GM12891 (cell line): ENCODE data around the gene DAGLB.
"Not testable (repeated sequence)": the region's sequence is repeated elsewhere in the genome, so short reads cannot be mapped to it uniquely, and the experiment has no call there.

ENCODE experiments used
- DNase-seq: peaks from one replicate; pipeline ENCODE4 v3.0.0; 2011; ENCODE audit warnings: low spot score; ENCODE audit not compliant: insufficient read length
- FAIRE-seq: peaks from 2 replicates; lab custom pipeline; 2011; peaks lifted over from hg19 to GRCh38; lab: Jason Lieb, UNC
- PAX5 ChIP-seq: IDR thresholded peaks from 2 replicates; pipeline ENCODE4 v1.6.1; 2011; ENCODE audit warnings: low read length, moderate library complexity, mild to moderate bottlenecking; ENCODE audit not compliant: insufficient read depth, severe bottlenecking
- POLR2A ChIP-seq: IDR thresholded peaks from 2 replicates; pipeline ENCODE4 v1.6.1; 2011; ENCODE audit warnings: low read depth, low read length, control low read depth
- POLR2AphosphoS5 ChIP-seq: IDR thresholded peaks from 2 replicates; pipeline ENCODE4 v1.6.1; 2011; ENCODE audit warnings: low read depth, low read length, control low read depth
- POU2F2 ChIP-seq: IDR thresholded peaks from 2 replicates; pipeline ENCODE4 v1.6.1; 2011; ENCODE audit warnings: low read depth, mild to moderate bottlenecking, control low read depth, low read length, moderate library complexity
- SPI1 ChIP-seq: IDR thresholded peaks from 2 replicates; pipeline ENCODE4 v1.6.1; 2011; ENCODE audit warnings: low read depth, low read length, control low read depth
- TAF1 ChIP-seq: IDR thresholded peaks from 2 replicates; pipeline ENCODE4 v1.6.1; 2011; ENCODE audit warnings: low read depth, low read length, control low read depth

The DAGLB gene

DNA sequence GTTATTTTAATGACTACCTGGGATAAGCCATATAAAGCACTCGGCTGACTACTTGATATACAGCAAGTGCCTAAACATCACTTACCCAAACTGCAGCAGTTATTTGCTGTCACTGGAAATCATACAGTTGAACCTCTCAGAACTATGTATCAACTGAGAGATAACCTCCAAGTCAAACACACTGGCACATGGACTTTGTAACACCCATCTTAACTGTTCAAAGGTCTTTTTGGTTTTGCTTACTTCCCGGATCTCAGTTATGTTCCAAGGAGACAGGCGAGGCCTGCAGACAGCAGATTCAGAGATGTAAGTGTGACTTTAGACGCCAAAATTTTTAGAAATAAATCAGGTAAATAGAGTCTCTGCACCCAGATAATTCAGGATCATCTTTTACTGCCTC lies 34.6 kb upstream of the DAGLB start:
- FAIRE-seq, result no peak

DNA sequence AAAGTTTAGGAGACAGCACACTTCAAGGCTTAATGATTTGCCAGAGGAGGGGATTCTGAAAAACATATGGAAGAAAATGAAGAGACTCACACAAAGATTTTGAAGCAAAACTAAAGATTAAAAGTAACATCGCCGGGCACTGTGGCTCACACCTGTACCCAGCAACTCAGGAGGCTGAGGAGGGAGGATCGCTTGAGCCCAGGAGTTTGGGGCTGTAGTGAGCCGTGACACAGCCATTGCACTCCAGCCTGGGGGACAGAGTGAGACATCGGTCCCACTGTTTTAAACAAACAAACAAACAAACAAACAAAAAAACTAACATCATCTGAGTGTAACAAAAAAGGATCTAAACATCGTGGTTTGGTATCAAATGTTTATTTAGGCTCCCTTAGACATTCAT lies 33.7 kb upstream of the DAGLB start:
- DNase-seq, result no peak
- FAIRE-seq, result no peak
- no peak for TF ChIP-seq POU2F2
- no peak for TF ChIP-seq SPI1
- no peak for TF ChIP-seq POLR2AphosphoS5
- TF ChIP-seq TAF1, result no peak
- TF ChIP-seq POLR2A, result no peak
- TF ChIP-seq PAX5, result no peak

More for the DNA sequence above, 34.6 kb upstream of the DAGLB start:
- no peak for TF ChIP-seq TAF1
- no peak for TF ChIP-seq POLR2AphosphoS5
- TF ChIP-seq SPI1, result no peak
- no peak for TF ChIP-seq POLR2A
- no peak for TF ChIP-seq PAX5
- no peak for TF ChIP-seq POU2F2
- no peak for DNase-seq

DNA sequence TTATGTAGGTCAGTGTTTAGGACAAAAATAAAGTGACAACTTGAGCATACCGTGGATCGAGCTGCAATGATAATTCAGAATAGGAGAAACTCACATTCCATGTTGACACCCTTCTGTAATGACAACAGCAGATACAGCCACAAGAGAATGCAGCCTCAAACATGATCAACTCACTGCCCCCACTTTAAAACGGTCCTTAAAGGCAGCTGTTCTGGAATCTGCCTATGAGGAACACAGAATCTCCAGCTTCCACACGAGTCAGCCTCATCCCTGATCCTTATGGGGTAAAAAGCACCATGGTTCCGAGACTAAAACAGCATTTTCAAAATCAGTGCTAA lies 32.5 kb upstream of the DAGLB start:
- FAIRE-seq, result peak; percentile 16
- no peak for TF ChIP-seq POU2F2
- 0 out of 2 replicates have a peak, but pooled peaks have one; percentile 26 for TF ChIP-seq POLR2AphosphoS5
- DNase-seq, result no peak

DNA sequence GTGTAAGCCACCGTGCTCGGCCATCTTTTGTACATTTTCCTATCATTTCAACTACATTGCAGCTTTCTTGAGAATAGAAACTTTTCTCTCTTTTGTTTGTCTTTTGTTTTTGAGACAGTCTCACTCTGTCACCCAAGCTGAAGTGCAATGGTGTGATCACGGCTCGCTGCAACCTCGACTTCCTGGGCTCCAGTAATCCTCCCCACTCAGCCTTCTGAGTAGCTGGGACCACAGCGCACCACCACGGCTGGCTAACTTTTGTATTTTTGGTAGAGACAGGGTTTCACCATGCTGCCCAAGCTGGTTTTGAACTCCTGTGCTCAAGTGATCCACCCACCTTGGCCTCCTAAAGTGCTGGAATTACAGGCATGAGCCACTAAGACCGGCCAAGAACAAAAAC lies 31.3 kb upstream of the DAGLB start:
- peak; percentile 54 for FAIRE-seq
- TF ChIP-seq TAF1, result no peak
- TF ChIP-seq POU2F2, result no peak
- no peak for TF ChIP-seq POLR2A
- no peak for TF ChIP-seq SPI1
- no peak for DNase-seq

DNA sequence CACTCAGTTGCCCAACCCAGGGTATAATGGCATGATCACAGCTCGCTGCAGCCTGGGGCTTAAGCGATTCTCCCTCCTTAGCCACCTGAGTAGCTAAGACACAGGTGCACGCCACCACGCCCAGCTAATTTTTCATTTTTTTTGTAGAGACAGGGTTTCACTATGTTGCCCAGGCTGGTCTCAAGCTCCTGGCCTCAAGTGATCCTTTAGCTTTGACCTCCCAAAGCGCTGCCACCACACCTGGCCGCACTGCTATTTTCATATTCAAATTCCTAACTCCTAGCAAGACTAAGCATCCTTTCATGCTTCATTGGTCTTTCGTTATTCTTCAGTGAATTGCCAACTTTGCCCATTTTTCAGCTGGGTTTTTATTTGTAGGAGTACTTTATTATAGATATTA lies 30.4 kb upstream of the DAGLB start:
- TF ChIP-seq SPI1, result no peak
- TF ChIP-seq TAF1, result no peak
- no peak for TF ChIP-seq PAX5
- no peak for TF ChIP-seq POLR2A
- no peak for TF ChIP-seq POU2F2
- TF ChIP-seq POLR2AphosphoS5, result no peak
- FAIRE-seq (no peak), DNase-seq (no peak)

DNA sequence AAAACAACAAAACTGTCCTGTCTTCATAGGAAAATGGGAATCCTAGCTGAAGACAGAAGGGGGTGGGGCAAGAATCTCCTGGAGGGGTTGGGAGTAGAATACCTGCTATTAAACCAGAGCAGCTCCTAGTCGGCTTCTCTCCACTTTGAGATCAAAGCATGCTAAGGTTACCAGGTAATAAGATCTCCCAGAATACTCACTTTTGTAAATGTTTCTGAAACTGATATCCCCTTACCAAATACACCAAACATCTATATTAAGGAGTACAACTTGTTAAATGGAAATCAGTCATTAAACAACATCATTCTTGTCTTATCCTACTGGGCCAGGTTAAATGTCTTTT lies 29.5 kb upstream of the DAGLB start:
- no peak for FAIRE-seq
- no peak for TF ChIP-seq POLR2AphosphoS5
- no peak for TF ChIP-seq POU2F2
- TF ChIP-seq SPI1, result no peak
- no peak for TF ChIP-seq TAF1
- no peak for TF ChIP-seq POLR2A
- no peak for TF ChIP-seq PAX5

DNA sequence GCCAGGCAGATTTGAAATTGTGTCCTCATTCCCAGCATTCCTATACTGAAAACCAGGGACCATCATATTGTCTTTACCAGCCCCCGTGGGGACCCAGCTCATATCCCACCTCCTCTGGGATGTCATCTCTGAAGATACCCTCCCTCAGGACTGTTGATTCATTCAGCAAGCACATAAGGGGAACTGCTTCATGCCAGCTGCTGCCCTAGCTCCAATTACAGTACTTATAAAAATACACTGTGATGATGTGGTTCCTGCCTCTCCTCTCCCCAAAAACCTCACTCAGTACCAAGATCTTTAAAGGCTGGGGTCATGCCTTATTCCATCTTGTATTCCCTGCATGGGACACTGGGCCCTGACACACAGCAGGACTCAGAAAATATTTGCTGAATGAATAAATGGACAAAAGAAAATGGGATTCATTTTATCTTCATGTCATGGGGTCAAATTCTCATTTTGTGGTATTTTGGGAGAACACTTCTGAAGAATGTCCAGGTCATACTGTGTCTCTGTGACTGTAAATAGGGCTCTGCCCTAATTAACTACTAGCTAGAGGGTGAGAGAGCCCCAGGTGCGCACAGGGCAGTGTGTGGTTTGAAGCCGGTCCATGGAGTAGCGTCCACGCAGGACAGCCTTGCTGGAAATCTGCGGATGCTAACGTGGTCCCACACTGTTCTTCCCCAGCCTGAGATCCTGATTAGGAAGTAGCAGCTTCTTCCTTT lies 29.0 kb upstream of the DAGLB start:
- FAIRE-seq (no peak), DNase-seq (no peak)
- TF ChIP-seq SPI1 (peak; percentile 82), POLR2AphosphoS5 (no peak), POU2F2 (no peak), PAX5 (no peak), POLR2A (0 out of 2 replicates have a peak, but pooled peaks have one; percentile 11)

More for the DNA sequence above, 29.5 kb upstream of the DAGLB start:
- DNase-seq, result no peak

DNA sequence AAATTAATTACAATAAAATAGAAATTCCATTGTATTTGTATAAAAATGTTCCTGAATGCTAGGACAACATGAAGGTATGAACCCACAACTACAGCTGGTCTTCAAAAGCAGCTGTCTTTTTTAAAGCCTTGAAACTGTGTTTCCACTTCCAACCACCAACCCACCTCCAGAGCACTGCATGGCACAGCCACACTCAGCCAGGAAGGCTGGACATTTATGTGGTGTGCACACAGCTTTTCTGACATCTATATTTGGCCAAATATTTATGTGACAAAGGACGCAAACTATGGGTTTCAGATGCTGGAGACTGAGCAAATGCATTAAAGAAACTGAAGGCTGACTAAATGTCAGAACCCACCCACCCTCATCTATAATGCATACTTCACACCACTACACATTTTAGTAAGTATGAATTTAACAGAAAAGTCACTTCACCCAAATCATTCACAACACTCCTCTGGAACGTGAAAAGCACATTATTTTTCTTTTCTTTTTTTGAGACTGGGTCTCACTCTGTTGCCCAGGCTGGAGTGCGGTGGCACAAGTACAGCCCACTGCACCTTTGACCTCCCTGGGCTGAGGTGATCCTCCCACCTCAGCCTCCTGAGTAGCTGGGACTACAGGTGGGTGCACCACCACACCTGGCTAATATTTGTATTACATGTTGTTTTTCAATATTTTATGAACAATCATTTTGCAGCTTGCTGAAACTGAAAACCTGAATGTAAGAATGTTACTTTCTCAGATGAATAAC lies 27.9 kb upstream of the DAGLB start:
- FAIRE-seq, result no peak
- TF ChIP-seq SPI1, result no peak
- TF ChIP-seq POLR2A, result no peak; the same call in 1 of the 2 replicates

DNA sequence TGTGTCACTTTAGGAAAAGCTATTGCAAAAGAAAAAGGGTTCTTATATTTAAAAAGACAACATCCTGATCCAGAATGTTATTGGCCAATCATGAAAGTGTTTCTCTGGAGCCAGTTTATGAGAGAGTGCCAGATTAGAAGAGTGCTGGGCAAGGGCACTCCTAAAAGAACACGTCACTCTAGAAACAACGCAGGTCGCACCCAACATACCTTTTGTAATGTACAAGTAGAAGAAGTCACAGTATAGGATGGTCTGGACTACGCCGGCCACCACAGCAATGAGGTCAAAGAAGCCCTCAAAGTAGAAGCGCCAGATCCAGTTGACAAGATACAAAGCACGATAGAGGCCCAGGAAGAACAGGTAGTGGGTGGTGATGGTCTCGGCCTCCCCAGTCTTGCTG lies 18.1 kb upstream of the DAGLB start:
- TF ChIP-seq POLR2AphosphoS5 (no peak), PAX5 (no peak), POLR2A (no peak), TAF1 (no peak), POU2F2 (no peak), SPI1 (no peak)
- DNase-seq, result no peak

More for the DNA sequence above, 27.9 kb upstream of the DAGLB start:
- DNase-seq, result no peak

DNA sequence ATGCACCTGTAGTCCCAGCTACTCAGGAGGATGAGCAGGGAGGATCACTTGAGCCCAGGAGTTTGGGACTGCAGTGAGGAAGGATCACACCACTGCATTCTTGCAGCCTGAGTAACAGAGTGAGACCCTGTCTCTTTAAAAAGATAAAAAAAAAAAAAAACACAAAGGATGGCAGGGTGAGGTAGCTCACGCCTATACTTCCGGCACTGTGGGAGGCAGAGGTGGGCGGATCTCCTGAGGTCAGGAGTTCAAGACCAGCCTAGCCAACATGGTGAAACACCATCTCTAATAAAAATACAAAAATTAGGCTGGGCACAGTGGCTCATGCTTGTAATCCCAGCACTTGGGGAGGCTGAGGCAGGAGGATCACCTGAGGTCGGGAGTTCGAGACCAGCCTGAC lies 15.9 kb upstream of the DAGLB start:
- not testable (repeated sequence) for FAIRE-seq, DNase-seq

More for the DNA sequence above, 18.1 kb upstream of the DAGLB start:
- no peak for FAIRE-seq
